Activated CD8-positive, alpha-beta memory T cell treated with anti-CD3 and anti-CD28 coated beads for 24 hours (primary cell): Measurements from ENCODE around the gene CTLA4.
"Not testable (repeated sequence)": the region's sequence is repeated elsewhere in the genome, so short reads cannot be mapped to it uniquely, and the experiment has no call there.

ENCODE experiments used
- DNase-seq: peaks from one replicate; pipeline ENCODE4 v3.0.0-alpha.2; 2020

The CTLA4 gene

DNA sequence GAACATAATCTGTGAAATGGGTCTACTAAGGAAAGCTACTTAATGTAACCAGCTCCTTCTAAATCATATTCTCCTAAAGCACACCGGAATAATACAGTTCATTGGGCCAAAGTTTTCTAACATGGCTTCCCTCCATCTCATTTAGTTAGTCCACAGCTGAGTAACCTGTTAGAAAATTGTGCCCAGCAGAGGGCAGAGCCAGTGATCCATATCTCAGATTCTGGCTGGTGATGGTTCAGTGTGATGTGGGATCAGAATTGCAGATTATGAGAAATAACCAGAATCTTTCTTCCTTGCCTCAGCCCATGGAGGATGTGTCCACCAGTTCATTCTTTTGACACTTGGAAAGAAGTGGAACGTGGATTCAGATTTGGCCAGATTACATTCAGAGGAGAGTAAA, 9.4 kb upstream of the CTLA4 start:
- DNase-seq, result no peak

GRCh38 chr2:203859030-203859789, 8.4 kb upstream of the CTLA4 start:
- DNase-seq, result no peak

DNA sequence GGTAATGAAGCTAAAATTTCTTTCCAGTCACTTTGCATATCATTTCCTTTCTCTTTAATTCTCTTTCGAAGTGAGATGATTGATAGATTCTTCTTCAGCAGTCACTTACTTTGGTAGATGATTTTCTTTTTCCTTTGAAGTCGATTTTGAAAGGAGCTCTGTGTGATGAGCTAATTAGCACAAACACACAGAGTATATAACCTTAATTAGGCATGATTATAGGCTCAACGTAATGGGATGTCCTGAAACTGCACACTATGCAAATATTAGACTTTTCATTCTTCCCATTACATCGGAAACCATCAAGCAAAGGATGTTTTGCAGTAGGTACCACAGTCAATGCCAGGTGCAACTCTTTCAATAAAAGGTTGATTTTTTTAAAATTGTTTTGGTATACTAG, 6.4 kb upstream of the CTLA4 start:
- DNase-seq, result no peak

DNA sequence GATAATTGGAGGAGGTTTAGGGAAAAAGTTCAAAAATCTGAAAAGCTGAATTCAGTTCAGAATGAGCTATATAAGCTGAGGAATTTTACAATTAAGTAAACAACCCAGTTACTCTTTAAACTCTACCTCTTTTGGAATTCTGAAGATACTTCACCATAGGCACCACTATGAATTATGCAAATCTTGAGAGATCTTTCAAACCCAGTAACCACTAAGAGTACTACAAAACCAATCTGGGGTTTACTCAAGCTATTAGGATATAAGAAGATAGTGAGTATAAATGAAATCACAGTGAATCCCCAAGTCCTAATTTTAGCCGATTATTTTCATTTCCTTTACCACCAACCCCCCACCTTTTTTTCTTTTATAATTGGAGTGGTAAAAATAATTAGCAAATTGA, 6.0 kb upstream of the CTLA4 start:
- no peak for DNase-seq

- peak; percentile 80 for DNase-seq
Observed at GRCh38 chr2:203869223-203870042, 1.9 kb downstream of the CTLA4 start.

DNA sequence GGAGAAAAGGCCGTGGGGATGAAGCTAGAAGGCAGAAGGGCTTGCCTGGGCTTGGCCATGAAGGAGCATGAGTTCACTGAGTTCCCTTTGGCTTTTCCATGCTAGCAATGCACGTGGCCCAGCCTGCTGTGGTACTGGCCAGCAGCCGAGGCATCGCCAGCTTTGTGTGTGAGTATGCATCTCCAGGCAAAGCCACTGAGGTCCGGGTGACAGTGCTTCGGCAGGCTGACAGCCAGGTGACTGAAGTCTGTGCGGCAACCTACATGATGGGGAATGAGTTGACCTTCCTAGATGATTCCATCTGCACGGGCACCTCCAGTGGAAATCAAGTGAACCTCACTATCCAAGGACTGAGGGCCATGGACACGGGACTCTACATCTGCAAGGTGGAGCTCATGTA, 2.9 kb downstream of the CTLA4 start:
- DNase-seq, result no peak

GRCh38 chr2:203870941-203871340, 3.4 kb downstream of the CTLA4 start:
- DNase-seq, result no peak

GRCh38 chr2:203871371-203871983, 3.9 kb downstream of the CTLA4 start:
- peak; percentile 76 for DNase-seq

DNA sequence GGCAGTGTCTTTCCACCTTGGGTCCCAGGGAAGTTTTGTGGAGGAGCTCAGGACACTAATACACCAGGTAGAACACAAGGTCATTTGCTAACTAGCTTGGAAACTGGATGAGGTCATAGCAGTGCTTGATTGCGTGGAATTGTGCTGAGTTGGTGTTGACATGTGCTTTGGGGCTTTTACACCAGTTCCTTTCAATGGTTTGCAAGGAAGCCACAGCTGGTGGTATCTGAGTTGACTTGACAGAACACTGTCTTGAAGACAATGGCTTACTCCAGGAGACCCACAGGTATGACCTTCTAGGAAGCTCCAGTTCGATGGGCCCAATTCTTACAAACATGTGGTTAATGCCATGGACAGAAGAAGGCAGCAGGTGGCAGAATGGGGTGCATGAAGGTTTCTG, 5.9 kb downstream of the CTLA4 start:
- DNase-seq, result no peak

DNA sequence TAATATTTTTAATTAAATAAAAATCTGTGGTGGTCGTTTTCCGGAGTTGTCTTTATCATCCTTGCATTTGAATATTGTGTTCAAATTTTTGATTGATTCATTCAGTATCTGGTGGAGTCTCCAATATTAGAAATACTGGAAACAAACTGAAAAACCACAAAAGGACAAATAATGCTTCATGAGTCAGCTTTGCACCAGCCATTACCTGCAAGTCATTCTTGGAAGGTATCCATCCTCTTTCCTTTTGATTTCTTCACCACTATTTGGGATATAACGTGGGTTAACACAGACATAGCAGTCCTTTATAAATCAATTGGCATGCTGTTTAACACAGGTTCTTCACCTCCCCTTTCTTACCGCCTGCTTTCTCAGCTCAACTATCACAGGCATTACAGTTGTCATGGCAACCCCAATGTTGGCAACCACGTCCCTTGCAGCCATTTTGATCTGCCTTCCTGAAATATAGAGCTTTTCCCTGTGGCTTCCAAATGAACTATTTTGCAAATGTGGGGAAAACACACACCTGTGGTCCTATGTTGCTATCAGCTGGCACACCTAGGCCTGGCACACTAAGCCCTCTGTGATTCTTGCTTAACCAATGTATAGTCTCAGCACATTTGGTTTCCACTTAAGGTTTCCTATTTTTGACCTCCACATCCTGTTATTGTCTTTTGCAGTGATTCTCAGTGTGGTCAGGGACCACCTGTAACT, 6.5 kb downstream of the CTLA4 start:
- DNase-seq, result no peak

GRCh38 chr2:203875471-203875870, 7.9 kb downstream of the CTLA4 start:
- DNase-seq, result no peak

DNA sequence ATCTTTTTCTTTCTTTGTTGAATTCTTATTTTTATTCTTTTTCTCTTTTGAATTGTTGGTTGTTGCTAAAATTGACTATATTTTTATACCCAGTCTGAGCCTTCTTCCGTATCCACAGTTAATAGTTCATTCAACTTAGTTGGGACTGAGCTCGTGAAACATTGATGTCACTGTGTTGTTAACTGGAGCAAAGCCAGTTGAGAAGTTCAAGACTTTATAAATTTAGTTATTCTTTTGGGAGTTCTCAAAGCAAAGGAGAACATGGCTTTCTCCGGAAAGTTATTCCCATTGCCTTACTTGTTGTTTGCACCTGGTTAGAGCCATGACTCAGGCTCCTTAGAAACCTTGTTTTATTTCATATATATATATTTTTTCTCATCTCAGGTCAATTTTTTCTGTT, 8.8 kb downstream of the CTLA4 start:
- DNase-seq, result no peak

DNA sequence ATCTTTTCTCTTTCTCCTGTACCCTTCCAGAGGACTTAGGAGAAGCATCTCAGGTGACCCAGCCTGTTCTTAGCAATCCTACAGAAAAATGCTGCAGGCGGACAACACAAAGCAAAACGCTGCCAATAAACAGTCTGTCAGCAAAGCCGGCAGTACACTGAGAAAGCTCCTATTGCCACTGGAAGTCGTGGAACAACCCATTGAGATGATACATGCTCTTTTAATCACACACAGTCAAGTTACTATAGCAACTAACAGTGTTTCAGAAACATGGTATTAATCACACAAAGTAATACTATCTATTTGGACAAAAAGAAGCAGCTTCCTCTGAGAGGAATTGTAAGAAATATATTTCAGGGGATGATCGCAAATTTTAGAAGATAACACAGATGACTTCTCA, 10.5 kb downstream of the CTLA4 start:
- no peak for DNase-seq

DNA sequence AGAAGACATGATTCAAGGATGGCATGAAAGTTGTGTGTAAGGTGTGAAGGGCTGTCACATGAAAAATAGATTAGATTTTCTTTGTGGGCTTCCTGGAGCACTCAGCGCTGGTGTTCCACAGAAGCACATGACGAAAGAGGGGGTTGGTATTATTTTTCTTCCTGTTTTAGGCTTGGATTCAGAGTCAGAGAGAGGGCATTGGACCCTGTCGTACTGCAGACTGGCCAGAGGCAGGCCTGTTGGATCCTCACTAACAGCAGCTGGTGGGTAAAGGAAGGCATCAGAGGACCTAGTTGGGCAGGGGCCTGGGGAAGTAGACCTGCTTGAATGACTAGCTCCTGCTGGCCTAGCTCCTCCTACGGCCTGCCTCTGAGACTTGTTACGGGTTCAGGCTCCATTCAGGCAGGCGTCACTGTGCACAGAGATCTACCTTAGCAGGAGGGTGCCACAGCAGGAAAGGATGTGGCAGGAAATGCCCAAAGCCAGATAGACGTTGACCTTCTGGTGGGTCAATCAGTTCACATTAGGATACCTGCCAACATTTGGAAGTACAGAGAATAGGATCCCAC, 13.1 kb downstream of the CTLA4 start:
- DNase-seq, result no peak

DNA sequence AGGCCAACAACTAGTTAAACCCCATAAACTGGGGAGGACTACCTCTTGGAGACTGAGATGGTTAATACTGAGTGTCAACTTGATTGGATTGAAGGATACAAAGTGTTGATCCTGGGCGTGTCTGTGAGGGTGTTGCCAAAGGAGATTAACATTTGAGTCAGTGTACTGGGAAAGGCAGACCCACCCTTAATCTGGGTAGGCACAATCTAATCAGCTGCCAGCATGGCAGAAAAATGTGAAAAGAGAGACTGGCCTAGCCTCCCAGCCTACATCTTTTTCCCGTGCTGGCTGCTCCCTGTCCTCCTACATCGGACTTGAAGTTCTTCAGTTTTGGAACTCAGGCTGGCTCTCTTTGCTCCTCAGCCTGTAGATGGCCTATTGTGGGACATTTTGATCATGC, 13.6 kb downstream of the CTLA4 start:
- DNase-seq, result not testable (repeated sequence)

GRCh38 chr2:203882551-203882950, 15.0 kb downstream of the CTLA4 start:
- no peak for DNase-seq

- no peak for DNase-seq
Observed at GRCh38 chr2:203886661-203887151, 19.1 kb downstream of the CTLA4 start.

- DNase-seq, result no peak
Observed at GRCh38 chr2:203887677-203888076, 20.1 kb downstream of the CTLA4 start.

DNA sequence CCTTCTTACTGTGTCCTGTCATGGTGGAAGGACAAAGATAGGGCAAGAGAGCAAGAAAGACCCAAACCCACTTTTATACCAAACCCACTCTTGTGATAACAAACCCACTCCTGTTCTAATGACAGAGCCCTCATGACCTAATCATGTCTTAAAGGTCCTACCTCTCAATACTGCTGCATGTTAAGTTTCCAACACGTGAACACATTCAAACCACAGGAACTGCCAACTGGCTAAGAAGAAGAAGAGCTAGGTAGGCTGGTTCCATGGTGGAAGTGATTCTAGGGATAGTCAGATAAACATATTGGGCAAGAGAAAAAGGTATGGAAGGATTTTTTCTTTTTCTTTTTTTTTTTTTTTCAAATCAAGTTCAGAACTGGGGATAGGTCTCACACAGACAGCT, 22.0 kb downstream of the CTLA4 start:
- no peak for DNase-seq

GRCh38 chr2:203889944-203890343, 22.4 kb downstream of the CTLA4 start:
- DNase-seq, result no peak

- DNase-seq, result no peak
Observed at GRCh38 chr2:203890733-203891132, 23.2 kb downstream of the CTLA4 start.

GRCh38 chr2:203891474-203891873, 23.9 kb downstream of the CTLA4 start:
- DNase-seq, result peak; percentile 69

- DNase-seq, result no peak
Observed at GRCh38 chr2:203892207-203892606, 24.6 kb downstream of the CTLA4 start.
